WTC11 (cell line): Measurements from ENCODE around the gene TIAM2.

Source experiments
- TF ChIP-seq, protein P1 (sequence below): sonication (generic); formaldehyde crosslinking; IDR thresholded peaks from 2 replicates; pipeline ENCODE4 v1.8.1; 2023; ENCODE audit warnings: mild to moderate bottlenecking, missing genetic modification reagents, borderline replicate concordance
- TF ChIP-seq, protein P2 (sequence below): fragments of 200-600 bp; IDR thresholded peaks from 2 replicates; pipeline ENCODE4 v1.8.0; 2022; ENCODE audit warnings: antibody characterized with exemption
- TF ChIP-seq, protein P3 (sequence below): sonication (generic); formaldehyde crosslinking; IDR thresholded peaks from 2 replicates; pipeline ENCODE4 v1.8.0; 2022; ENCODE audit warnings: mild to moderate bottlenecking, missing genetic modification reagents
- TF ChIP-seq, protein P4 (sequence below): sonication (generic); formaldehyde crosslinking; IDR thresholded peaks from 2 replicates; pipeline ENCODE4 v1.8.1; 2022; ENCODE audit warnings: mild to moderate bottlenecking, moderate library complexity, missing genetic modification reagents
- TF ChIP-seq, protein P5 (sequence below): sonication (generic); formaldehyde crosslinking; IDR thresholded peaks from 2 replicates; pipeline ENCODE4 v1.8.0; 2022; ENCODE audit warnings: mild to moderate bottlenecking, missing genetic modification reagents
- TF ChIP-seq, protein P6 (sequence below): sonication (generic); formaldehyde crosslinking; IDR thresholded peaks from 2 replicates; pipeline ENCODE4 v1.8.1; 2023; ENCODE audit warnings: mild to moderate bottlenecking, missing genetic modification reagents, moderate library complexity

DNA sequence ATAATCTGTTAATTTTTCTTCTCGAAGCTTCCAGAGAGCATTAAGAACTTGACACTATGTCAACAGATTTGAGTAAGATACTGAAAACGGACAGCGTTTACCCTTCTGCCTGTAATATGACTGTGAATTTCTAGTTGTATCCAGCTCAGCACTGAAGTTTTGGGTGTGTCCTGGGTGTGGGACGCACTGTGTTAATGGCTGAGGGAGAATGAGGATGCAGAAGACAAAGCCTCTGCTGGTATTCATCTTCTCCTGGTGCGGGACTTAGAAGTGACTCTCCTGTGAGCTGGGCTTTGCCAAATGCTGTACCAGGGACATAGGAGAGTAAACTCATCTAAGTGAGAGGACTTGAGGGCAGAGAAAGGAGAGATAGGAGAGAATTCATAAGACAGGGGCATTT lies 178.4 kb downstream of the TIAM2 start:
- TF ChIP-seq, protein P1, sequence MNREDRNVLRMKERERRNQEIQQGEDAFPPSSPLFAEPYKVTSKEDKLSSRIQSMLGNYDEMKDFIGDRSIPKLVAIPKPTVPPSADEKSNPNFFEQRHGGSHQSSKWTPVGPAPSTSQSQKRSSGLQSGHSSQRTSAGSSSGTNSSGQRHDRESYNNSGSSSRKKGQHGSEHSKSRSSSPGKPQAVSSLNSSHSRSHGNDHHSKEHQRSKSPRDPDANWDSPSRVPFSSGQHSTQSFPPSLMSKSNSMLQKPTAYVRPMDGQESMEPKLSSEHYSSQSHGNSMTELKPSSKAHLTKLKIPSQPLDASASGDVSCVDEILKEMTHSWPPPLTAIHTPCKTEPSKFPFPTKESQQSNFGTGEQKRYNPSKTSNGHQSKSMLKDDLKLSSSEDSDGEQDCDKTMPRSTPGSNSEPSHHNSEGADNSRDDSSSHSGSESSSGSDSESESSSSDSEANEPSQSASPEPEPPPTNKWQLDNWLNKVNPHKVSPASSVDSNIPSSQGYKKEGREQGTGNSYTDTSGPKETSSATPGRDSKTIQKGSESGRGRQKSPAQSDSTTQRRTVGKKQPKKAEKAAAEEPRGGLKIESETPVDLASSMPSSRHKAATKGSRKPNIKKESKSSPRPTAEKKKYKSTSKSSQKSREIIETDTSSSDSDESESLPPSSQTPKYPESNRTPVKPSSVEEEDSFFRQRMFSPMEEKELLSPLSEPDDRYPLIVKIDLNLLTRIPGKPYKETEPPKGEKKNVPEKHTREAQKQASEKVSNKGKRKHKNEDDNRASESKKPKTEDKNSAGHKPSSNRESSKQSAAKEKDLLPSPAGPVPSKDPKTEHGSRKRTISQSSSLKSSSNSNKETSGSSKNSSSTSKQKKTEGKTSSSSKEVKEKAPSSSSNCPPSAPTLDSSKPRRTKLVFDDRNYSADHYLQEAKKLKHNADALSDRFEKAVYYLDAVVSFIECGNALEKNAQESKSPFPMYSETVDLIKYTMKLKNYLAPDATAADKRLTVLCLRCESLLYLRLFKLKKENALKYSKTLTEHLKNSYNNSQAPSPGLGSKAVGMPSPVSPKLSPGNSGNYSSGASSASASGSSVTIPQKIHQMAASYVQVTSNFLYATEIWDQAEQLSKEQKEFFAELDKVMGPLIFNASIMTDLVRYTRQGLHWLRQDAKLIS (CRISPR knock-in tag): no peak
- TF ChIP-seq, protein P2, sequence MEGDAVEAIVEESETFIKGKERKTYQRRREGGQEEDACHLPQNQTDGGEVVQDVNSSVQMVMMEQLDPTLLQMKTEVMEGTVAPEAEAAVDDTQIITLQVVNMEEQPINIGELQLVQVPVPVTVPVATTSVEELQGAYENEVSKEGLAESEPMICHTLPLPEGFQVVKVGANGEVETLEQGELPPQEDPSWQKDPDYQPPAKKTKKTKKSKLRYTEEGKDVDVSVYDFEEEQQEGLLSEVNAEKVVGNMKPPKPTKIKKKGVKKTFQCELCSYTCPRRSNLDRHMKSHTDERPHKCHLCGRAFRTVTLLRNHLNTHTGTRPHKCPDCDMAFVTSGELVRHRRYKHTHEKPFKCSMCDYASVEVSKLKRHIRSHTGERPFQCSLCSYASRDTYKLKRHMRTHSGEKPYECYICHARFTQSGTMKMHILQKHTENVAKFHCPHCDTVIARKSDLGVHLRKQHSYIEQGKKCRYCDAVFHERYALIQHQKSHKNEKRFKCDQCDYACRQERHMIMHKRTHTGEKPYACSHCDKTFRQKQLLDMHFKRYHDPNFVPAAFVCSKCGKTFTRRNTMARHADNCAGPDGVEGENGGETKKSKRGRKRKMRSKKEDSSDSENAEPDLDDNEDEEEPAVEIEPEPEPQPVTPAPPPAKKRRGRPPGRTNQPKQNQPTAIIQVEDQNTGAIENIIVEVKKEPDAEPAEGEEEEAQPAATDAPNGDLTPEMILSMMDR: no peak
- TF ChIP-seq, protein P3, sequence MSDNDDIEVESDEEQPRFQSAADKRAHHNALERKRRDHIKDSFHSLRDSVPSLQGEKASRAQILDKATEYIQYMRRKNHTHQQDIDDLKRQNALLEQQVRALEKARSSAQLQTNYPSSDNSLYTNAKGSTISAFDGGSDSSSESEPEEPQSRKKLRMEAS (CRISPR knock-in tag): no peak
- TF ChIP-seq, protein P4, sequence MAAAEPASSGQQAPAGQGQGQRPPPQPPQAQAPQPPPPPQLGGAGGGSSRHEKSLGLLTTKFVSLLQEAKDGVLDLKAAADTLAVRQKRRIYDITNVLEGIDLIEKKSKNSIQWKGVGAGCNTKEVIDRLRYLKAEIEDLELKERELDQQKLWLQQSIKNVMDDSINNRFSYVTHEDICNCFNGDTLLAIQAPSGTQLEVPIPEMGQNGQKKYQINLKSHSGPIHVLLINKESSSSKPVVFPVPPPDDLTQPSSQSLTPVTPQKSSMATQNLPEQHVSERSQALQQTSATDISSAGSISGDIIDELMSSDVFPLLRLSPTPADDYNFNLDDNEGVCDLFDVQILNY (CRISPR knock-in tag): no peak
- TF ChIP-seq, protein P5, sequence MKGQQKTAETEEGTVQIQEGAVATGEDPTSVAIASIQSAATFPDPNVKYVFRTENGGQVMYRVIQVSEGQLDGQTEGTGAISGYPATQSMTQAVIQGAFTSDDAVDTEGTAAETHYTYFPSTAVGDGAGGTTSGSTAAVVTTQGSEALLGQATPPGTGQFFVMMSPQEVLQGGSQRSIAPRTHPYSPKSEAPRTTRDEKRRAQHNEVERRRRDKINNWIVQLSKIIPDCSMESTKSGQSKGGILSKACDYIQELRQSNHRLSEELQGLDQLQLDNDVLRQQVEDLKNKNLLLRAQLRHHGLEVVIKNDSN (CRISPR knock-in tag): no peak
- TF ChIP-seq, protein P6, sequence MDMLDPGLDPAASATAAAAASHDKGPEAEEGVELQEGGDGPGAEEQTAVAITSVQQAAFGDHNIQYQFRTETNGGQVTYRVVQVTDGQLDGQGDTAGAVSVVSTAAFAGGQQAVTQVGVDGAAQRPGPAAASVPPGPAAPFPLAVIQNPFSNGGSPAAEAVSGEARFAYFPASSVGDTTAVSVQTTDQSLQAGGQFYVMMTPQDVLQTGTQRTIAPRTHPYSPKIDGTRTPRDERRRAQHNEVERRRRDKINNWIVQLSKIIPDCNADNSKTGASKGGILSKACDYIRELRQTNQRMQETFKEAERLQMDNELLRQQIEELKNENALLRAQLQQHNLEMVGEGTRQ (CRISPR knock-in tag): no peak
